ENCODE data around the gene SPRING1.

GRCh38 chr12:116760622-116761020 lies 22.8 kb upstream of the SPRING1 start:
- TF ChIP-seq POLR2A (IDR thresholded peaks at IDR 0.05), result no peak
- no peak for TF ChIP-seq CTCF (IDR thresholded peaks at IDR 0.05)
